Loucy (cell line): ENCODE measurements around the gene LONP1.

ENCODE experiments used
- H2AFZ ChIP-seq: fragments of 200-600 bp; sonication (generic); 2 replicates; pipeline ENCODE4 v1.6.0; 2016; ENCODE audit warnings: antibody characterized with exemption, mild to moderate bottlenecking, low read length, moderate library complexity
- H3F3A ChIP-seq: fragments of 200-600 bp; 2 replicates; pipeline ENCODE4 v1.6.0; 2016; ENCODE audit warnings: antibody characterized with exemption, low read depth, mild to moderate bottlenecking
- H3K27me3 ChIP-seq: fragments of 200-600 bp; sonication (generic); 2 replicates; pipeline ENCODE4 v1.6.1; 2014; ENCODE audit warnings: low read length, mild to moderate bottlenecking; ENCODE audit not compliant: insufficient read depth, poor library complexity, severe bottlenecking
- H3K36me3 ChIP-seq: fragments of 200-600 bp; sonication (generic); 2 replicates; pipeline ENCODE4 v1.6.1; 2016; ENCODE audit warnings: low read length; ENCODE audit not compliant: insufficient read depth
- H3K4me1 ChIP-seq: fragments of 200-600 bp; sonication (generic); 2 replicates; pipeline ENCODE4 v1.5.1; 2014; ENCODE audit warnings: low read length, mild to moderate bottlenecking; ENCODE audit not compliant: insufficient read depth, poor library complexity, severe bottlenecking
- H3K4me2 ChIP-seq: fragments of 200-600 bp; sonication (generic); 2 replicates; pipeline ENCODE4 v1.6.0; 2014; ENCODE audit warnings: antibody characterized with exemption, low read length, low read depth, mild to moderate bottlenecking; ENCODE audit not compliant: poor library complexity, severe bottlenecking
- H3K4me3 ChIP-seq: fragments of 200-600 bp; sonication (generic); 2 replicates; pipeline ENCODE4 v1.5.1; 2014; ENCODE audit warnings: low read length, mild to moderate bottlenecking, mixed read lengths; ENCODE audit not compliant: poor library complexity, severe bottlenecking
- H3K79me2 ChIP-seq: fragments of 200-600 bp; sonication (generic); 2 replicates; pipeline ENCODE4 v1.6.1; 2014; ENCODE audit warnings: low read length; ENCODE audit not compliant: insufficient read depth
- H3K9ac ChIP-seq: fragments of 200-600 bp; sonication (generic); 2 replicates; pipeline ENCODE4 v1.6.0; 2014; ENCODE audit warnings: mild to moderate bottlenecking, low read depth, low read length, moderate library complexity; ENCODE audit not compliant: poor library complexity, severe bottlenecking
- H3K9me2 ChIP-seq: fragments of 200-600 bp; sonication (generic); replicated peaks from 2 replicates; pipeline ENCODE4 v1.6.1; 2016; ENCODE audit warnings: low read depth, low read length, mixed read lengths
- H3K9me3 ChIP-seq: fragments of 200-600 bp; sonication (generic); 2 replicates; pipeline ENCODE4 v1.6.1; 2014; ENCODE audit warnings: mild to moderate bottlenecking, antibody characterized with exemption, low read length, low read depth; ENCODE audit not compliant: insufficient read depth
- H4K20me1 ChIP-seq: fragments of 200-600 bp; sonication (generic); 2 replicates; pipeline ENCODE4 v1.6.0; 2014; ENCODE audit warnings: antibody characterized with exemption, low read length, mild to moderate bottlenecking; ENCODE audit not compliant: insufficient read depth, poor library complexity, severe bottlenecking
- EZH2phosphoT487 ChIP-seq: fragments of 200-600 bp; IDR thresholded peaks from 2 replicates; pipeline ENCODE4 v1.6.1; 2018; ENCODE audit warnings: antibody characterized with exemption, mild to moderate bottlenecking, moderate library complexity, borderline replicate concordance
- TF ChIP-seq, protein P1 (sequence below): fragments of 200-600 bp; sonication (generic); conservative IDR thresholded peaks from 2 replicates; pipeline ENCODE4 v1.5.1; 2014; ENCODE audit warnings: mild to moderate bottlenecking, antibody characterized with exemption, low read length

LONP1 gene

DNA sequence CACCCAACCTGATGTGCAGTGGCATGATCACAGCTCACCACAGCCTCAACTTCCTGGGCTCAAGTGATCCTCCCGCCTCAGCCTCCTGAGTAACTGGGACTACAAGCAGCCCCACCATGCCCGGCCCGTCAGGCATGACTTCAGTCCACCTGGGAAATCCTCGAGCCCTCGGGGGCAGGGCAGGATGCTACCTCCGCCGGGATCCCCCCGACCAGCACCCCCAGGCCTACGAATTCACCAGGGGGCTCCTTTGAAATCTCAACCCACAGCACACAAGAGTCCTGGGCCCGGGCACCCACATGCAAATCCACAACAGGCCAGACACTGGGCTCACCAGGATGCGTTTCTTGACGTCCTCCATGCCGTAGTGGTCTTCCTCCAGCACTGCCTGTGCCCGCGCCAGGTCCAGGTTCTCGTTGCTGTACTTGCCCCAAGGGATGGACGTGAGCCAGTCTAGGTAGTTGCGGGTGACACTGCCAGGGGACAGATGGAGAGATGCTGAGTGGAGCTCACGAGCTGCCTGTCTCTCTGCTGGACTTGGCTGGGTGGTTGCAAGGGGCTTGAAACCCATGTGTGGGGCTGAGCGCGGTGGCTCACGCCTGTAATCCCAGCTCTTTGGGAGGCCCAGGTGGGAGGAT, 19.4 kb downstream of the LONP1 start:
- H3K9me3 ChIP-seq = no peaks in the 10 kb centered on the region
- H3K79me2 ChIP-seq = peaks cover 8% of the 10 kb centered on the region; the same call in 1 of the 2 replicates
- no peaks in the 10 kb centered on the region for H3K4me1 ChIP-seq
- H4K20me1 ChIP-seq = peaks cover 9% of the 10 kb centered on the region
- no peaks in the 10 kb centered on the region for H3K27me3 ChIP-seq
- peaks cover 61% of the 10 kb centered on the region; the same call in 1 of the 2 replicates for H3K36me3 ChIP-seq
- H3K9ac ChIP-seq = no peak overlapping the region
- no peak for TF ChIP-seq EZH2phosphoT487
- no peaks in the 10 kb centered on the region for H3K9me2 ChIP-seq
- no peak overlapping the region for H2AFZ ChIP-seq
- H3F3A ChIP-seq = no peaks in the 10 kb centered on the region
- H3K4me2 ChIP-seq = no peak overlapping the region
- H3K4me3 ChIP-seq = no peak overlapping the region

GRCh38 chr19:5698635-5699422, 21.1 kb downstream of the LONP1 start:
- Histone ChIP-seq H3K4me3 (no peak overlapping the region), H2AFZ (no peak overlapping the region), H3K4me2 (no peak overlapping the region), H3K36me3 (peaks cover 63% of the 10 kb centered on the region; the same call in 1 of the 2 replicates), H3K79me2 (peaks cover 25% of the 10 kb centered on the region), H3K9me3 (no peaks in the 10 kb centered on the region), H3F3A (no peaks in the 10 kb centered on the region), H3K4me1 (no peaks in the 10 kb centered on the region), H3K9ac (no peak overlapping the region), H3K27me3 (no peaks in the 10 kb centered on the region), H3K9me2 (no peaks in the 10 kb centered on the region), H4K20me1 (peaks cover 26% of the 10 kb centered on the region)
- no peak for TF ChIP-seq EZH2phosphoT487
- TF ChIP-seq, protein P1, sequence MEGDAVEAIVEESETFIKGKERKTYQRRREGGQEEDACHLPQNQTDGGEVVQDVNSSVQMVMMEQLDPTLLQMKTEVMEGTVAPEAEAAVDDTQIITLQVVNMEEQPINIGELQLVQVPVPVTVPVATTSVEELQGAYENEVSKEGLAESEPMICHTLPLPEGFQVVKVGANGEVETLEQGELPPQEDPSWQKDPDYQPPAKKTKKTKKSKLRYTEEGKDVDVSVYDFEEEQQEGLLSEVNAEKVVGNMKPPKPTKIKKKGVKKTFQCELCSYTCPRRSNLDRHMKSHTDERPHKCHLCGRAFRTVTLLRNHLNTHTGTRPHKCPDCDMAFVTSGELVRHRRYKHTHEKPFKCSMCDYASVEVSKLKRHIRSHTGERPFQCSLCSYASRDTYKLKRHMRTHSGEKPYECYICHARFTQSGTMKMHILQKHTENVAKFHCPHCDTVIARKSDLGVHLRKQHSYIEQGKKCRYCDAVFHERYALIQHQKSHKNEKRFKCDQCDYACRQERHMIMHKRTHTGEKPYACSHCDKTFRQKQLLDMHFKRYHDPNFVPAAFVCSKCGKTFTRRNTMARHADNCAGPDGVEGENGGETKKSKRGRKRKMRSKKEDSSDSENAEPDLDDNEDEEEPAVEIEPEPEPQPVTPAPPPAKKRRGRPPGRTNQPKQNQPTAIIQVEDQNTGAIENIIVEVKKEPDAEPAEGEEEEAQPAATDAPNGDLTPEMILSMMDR = no peak

- H3K9me3 ChIP-seq = no peaks in the 10 kb centered on the region
- H2AFZ ChIP-seq = no peak overlapping the region
- no peak overlapping the region for H3K9ac ChIP-seq
- peaks cover 33% of the 10 kb centered on the region for H3K79me2 ChIP-seq
- TF ChIP-seq EZH2phosphoT487 = no peak
- TF ChIP-seq, protein P1 = no peak
- peaks cover 34% of the 10 kb centered on the region for H4K20me1 ChIP-seq
- peaks cover 63% of the 10 kb centered on the region; the same call in 1 of the 2 replicates for H3K36me3 ChIP-seq
- H3F3A ChIP-seq = no peaks in the 10 kb centered on the region
- H3K27me3 ChIP-seq = no peaks in the 10 kb centered on the region
- no peak overlapping the region for H3K4me2 ChIP-seq
- H3K4me1 ChIP-seq = no peaks in the 10 kb centered on the region
- no peak overlapping the region for H3K4me3 ChIP-seq
- no peaks in the 10 kb centered on the region for H3K9me2 ChIP-seq
Observed at GRCh38 chr19:5697890-5698634, 21.9 kb downstream of the LONP1 start.
